HepG2 (cell line): Measurements from ENCODE around the gene ENO3. TPM values are rescaled to one million over a fixed set of nuclear protein-coding genes. Genes with fewer than 3 reads are reported as not detected.

Experiments used
- FOXC1 ChIP-seq: sonication (generic); formaldehyde crosslinking; IDR thresholded peaks from 2 replicates; pipeline ENCODE4 v1.8.0; 2022; ENCODE audit warnings: mild to moderate bottlenecking, missing genetic modification reagents, borderline replicate concordance
- GLI4 ChIP-seq: sonication (generic); formaldehyde crosslinking; IDR thresholded peaks from 2 replicates; pipeline ENCODE4 v1.5.1; 2020; ENCODE audit warnings: missing genetic modification reagents, mild to moderate bottlenecking, moderate library complexity, borderline replicate concordance
- ISL2 ChIP-seq: sonication (generic); formaldehyde crosslinking; IDR thresholded peaks from 2 replicates; pipeline ENCODE4 v1.5.0; 2020; ENCODE audit warnings: missing genetic modification reagents
- LCORL ChIP-seq, 2 experiments: fragments of 450-650 bp in 1 of 2; sonication (generic) in 1 of 2; formaldehyde crosslinking in 1 of 2; IDR thresholded peaks; 2 replicates each; pipeline versions ENCODE4 v1.5.0 to v1.6.1; 2017 to 2020; ENCODE audit warnings: antibody characterized with exemption in 1 of 2, missing genetic modification reagents in 1 of 2
- REL ChIP-seq: sonication (generic); formaldehyde crosslinking; conservative IDR thresholded peaks from 2 replicates; pipeline ENCODE4 v1.8.0; 2022; ENCODE audit warnings: mild to moderate bottlenecking, missing genetic modification reagents, moderate library complexity
- TGIF2 ChIP-seq: IDR thresholded peaks from 2 replicates; pipeline ENCODE4 v1.6.1; 2016; ENCODE audit warnings: control low read depth, missing compliant biosample characterization
- ZEB1 ChIP-seq: IDR thresholded peaks from 2 replicates; pipeline ENCODE4 v1.6.1; 2012; ENCODE audit warnings: mild to moderate bottlenecking, low read depth, inconsistent platforms; ENCODE audit not compliant: insufficient replicate concordance
- ZNF235 ChIP-seq: sonication (generic); formaldehyde crosslinking; IDR thresholded peaks from 2 replicates; pipeline ENCODE4 v1.8.1; 2023; ENCODE audit warnings: mild to moderate bottlenecking, missing genetic modification reagents, borderline replicate concordance
- ZNF260 ChIP-seq: sonication (generic); formaldehyde crosslinking; IDR thresholded peaks from 2 replicates; pipeline ENCODE4 v1.4.0; 2020; ENCODE audit warnings: missing genetic modification reagents, low read depth, mild to moderate bottlenecking, borderline replicate concordance
- ZNF501 ChIP-seq: sonication (generic); formaldehyde crosslinking; IDR thresholded peaks from 2 replicates; pipeline ENCODE4 v1.5.1; 2020; ENCODE audit warnings: mild to moderate bottlenecking, moderate library complexity, missing genetic modification reagents
- ZNF75D ChIP-seq: sonication (generic); formaldehyde crosslinking; IDR thresholded peaks from 2 replicates; pipeline ENCODE4 v1.8.1; 2023; ENCODE audit warnings: missing genetic modification reagents, mild to moderate bottlenecking, borderline replicate concordance
- ZNF883 ChIP-seq: sonication (generic); formaldehyde crosslinking; IDR thresholded peaks from 2 replicates; pipeline ENCODE4 v1.5.1; 2020; ENCODE audit warnings: mild to moderate bottlenecking, missing genetic modification reagents; ENCODE audit errors: not compliant biosample characterization
- polyA plus RNA-seq, 8 experiments: library from polyadenylated mRNA; depleted of rRNA in 3 of 8; stranded (reverse) in 7 of 8; unstranded in 1 of 8; fragments of >200 nt; fragmentation: Illumina TruSeq in 4 of 8; extraction: Trizol in 4 of 8; gene quantifications; 2 replicates each; pipeline versions ENCODE4 v1.2.1 to v1.2.3, GENCODE V29; 2011 to 2016; ENCODE audit warnings: low read depth in 4 of 8, missing spikeins in 1 of 8, mixed read lengths in 1 of 8; ENCODE audit not compliant: insufficient read depth in 1 of 8
- total RNA-seq, 5 experiments: library from RNA; depleted of rRNA; stranded (reverse); fragments of >200 nt; fragmentation: Illumina TruSeq; extraction: Trizol; gene quantifications; 2 replicates each; pipeline ENCODE4 v1.2.3, GENCODE V29; 2016; ENCODE audit warnings: low read depth in 1 of 5
- TF ChIP-seq, protein P1 (sequence below): sonication (generic); formaldehyde crosslinking; IDR thresholded peaks from 2 replicates; pipeline ENCODE4 v1.5.1; 2020; ENCODE audit warnings: mild to moderate bottlenecking, missing genetic modification reagents, borderline replicate concordance
- TF ChIP-seq, protein P2 (sequence below): sonication (generic); formaldehyde crosslinking; IDR thresholded peaks from 2 replicates; pipeline ENCODE4 v1.4.0; 2020; ENCODE audit warnings: missing genetic modification reagents
- TF ChIP-seq, protein P3 (sequence below): conservative IDR thresholded peaks from 2 replicates; pipeline ENCODE4 v1.6.1; 2018; ENCODE audit warnings: missing genetic modification reagents
- TF ChIP-seq, protein P4 (sequence below): sonication (generic); formaldehyde crosslinking; IDR thresholded peaks from 2 replicates; pipeline ENCODE4 v1.5.0; 2020; ENCODE audit warnings: mild to moderate bottlenecking, missing genetic modification reagents, borderline replicate concordance

The ENO3 gene
- total and polyA plus RNA-seq, 2 of the 13 experiments (the other 11 are each of a cell fraction or from before 2014, with no cell fraction given) = 59.8 to 69.8 TPM

DNA sequence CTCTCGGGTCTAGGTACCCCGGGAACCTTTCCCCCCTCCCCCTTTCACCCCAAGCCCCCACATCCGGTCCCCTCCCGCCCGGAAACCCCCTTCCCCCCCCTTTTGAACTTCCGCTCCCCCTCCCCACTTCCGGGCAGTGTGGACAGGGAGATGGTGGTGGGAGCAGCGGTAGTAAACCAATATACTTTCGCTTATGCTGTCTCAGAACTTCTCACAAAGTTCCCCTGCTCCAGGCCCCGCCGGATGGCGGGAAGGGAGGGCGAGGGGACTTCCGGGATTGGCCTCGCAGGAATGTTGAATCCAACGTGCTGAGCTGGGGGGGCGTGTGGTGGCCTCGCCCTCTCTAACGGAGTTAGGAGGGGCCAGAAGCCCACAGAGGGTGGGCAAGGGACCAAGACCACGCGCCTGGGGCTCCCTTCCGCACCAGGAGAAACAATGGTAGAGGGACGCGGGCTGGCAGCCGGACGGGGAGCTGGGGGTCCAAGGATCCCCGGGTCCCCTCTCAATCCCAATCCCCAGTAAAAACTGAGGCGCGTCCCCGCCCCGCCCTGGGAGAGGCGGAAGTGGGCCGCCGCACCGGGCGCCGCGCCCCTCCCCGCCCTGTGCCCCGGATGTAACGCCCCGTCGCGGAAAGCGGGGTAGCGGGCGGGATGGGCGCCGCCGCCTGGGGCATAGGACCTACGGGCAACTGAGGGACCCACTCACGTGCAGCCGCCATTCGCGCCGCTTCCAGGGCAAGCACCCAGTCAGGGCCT, 3.3 kb upstream of the ENO3 start (continued):
- TF ChIP-seq, protein P1, sequence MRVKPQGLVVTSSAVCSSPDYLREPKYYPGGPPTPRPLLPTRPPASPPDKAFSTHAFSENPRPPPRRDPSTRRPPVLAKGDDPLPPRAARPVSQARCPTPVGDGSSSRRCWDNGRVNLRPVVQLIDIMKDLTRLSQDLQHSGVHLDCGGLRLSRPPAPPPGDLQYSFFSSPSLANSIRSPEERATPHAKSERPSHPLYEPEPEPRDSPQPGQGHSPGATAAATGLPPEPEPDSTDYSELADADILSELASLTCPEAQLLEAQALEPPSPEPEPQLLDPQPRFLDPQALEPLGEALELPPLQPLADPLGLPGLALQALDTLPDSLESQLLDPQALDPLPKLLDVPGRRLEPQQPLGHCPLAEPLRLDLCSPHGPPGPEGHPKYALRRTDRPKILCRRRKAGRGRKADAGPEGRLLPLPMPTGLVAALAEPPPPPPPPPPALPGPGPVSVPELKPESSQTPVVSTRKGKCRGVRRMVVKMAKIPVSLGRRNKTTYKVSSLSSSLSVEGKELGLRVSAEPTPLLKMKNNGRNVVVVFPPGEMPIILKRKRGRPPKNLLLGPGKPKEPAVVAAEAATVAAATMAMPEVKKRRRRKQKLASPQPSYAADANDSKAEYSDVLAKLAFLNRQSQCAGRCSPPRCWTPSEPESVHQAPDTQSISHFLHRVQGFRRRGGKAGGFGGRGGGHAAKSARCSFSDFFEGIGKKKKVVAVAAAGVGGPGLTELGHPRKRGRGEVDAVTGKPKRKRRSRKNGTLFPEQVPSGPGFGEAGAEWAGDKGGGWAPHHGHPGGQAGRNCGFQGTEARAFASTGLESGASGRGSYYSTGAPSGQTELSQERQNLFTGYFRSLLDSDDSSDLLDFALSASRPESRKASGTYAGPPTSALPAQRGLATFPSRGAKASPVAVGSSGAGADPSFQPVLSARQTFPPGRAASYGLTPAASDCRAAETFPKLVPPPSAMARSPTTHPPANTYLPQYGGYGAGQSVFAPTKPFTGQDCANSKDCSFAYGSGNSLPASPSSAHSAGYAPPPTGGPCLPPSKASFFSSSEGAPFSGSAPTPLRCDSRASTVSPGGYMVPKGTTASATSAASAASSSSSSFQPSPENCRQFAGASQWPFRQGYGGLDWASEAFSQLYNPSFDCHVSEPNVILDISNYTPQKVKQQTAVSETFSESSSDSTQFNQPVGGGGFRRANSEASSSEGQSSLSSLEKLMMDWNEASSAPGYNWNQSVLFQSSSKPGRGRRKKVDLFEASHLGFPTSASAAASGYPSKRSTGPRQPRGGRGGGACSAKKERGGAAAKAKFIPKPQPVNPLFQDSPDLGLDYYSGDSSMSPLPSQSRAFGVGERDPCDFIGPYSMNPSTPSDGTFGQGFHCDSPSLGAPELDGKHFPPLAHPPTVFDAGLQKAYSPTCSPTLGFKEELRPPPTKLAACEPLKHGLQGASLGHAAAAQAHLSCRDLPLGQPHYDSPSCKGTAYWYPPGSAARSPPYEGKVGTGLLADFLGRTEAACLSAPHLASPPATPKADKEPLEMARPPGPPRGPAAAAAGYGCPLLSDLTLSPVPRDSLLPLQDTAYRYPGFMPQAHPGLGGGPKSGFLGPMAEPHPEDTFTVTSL (CRISPR knock-in tag) = no peak
- no peak for TF ChIP-seq REL (CRISPR knock-in tag)
- TF ChIP-seq, protein P2, sequence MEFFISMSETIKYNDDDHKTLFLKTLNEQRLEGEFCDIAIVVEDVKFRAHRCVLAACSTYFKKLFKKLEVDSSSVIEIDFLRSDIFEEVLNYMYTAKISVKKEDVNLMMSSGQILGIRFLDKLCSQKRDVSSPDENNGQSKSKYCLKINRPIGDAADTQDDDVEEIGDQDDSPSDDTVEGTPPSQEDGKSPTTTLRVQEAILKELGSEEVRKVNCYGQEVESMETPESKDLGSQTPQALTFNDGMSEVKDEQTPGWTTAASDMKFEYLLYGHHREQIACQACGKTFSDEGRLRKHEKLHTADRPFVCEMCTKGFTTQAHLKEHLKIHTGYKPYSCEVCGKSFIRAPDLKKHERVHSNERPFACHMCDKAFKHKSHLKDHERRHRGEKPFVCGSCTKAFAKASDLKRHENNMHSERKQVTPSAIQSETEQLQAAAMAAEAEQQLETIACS = peak; percentile 64
- no peak for TF ChIP-seq ISL2 (CRISPR knock-in tag)
- peak; percentile 22 for TF ChIP-seq ZEB1
- TF ChIP-seq ZNF260 = no peak
- TF ChIP-seq, protein P3, sequence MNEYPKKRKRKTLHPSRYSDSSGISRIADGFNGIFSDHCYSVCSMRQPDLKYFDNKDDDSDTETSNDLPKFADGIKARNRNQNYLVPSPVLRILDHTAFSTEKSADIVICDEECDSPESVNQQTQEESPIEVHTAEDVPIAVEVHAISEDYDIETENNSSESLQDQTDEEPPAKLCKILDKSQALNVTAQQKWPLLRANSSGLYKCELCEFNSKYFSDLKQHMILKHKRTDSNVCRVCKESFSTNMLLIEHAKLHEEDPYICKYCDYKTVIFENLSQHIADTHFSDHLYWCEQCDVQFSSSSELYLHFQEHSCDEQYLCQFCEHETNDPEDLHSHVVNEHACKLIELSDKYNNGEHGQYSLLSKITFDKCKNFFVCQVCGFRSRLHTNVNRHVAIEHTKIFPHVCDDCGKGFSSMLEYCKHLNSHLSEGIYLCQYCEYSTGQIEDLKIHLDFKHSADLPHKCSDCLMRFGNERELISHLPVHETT (CRISPR knock-in tag) = peak; percentile 36; the same call in 1 of the 2 replicates
- no peak for TF ChIP-seq LCORL (IDR thresholded peaks at IDR 0.05)
- peak; percentile 31; the same call in 1 of the 2 replicates for TF ChIP-seq LCORL (CRISPR knock-in tag; IDR thresholded peaks at IDR 0.05)
- TF ChIP-seq GLI4 (CRISPR knock-in tag) = no peak
- 0 out of 2 replicates have a peak, but pooled peaks have one; percentile 9 for TF ChIP-seq ZNF75D (CRISPR knock-in tag)
- TF ChIP-seq, protein P4, sequence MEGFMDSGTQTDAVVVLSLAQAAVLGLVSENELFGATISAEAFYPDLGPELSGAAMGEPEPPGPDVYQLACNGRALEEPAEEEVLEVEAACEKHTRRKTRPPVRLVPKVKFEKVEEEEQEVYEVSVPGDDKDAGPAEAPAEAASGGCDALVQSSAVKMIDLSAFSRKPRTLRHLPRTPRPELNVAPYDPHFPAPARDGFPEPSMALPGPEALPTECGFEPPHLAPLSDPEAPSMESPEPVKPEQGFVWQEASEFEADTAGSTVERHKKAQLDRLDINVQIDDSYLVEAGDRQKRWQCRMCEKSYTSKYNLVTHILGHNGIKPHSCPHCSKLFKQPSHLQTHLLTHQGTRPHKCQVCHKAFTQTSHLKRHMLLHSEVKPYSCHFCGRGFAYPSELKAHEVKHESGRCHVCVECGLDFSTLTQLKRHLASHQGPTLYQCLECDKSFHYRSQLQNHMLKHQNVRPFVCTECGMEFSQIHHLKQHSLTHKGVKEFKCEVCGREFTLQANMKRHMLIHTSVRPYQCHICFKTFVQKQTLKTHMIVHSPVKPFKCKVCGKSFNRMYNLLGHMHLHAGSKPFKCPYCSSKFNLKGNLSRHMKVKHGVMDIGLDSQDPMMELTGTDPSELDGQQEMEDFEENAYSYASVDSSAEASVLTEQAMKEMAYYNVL (CRISPR knock-in tag) = no peak
- TF ChIP-seq FOXC1 = peak; percentile 22; the same call in 1 of the 2 replicates
- TF ChIP-seq ZNF501 = peak; percentile 14; the same call in 1 of the 2 replicates
- peak; percentile 31; the same call in 1 of the 2 replicates for TF ChIP-seq TGIF2
- peak; percentile 35 for TF ChIP-seq ZNF883
- TF ChIP-seq ZNF235 = peak; percentile 43; the same call in 1 of the 2 replicates
